Smooth muscle cell (in vitro differentiated cells): ENCODE data around the gene PLCL2. TPM values are rescaled to one million over a fixed set of nuclear protein-coding genes. Genes with fewer than 3 reads are reported as not detected.

ENCODE experiments used
- DNase-seq: peaks from one replicate; lab custom pipeline; 2025; ENCODE audit not compliant: unreplicated experiment; lab: John Stamatoyannopoulos, UW
- H2AFZ ChIP-seq: fragments of 200-600 bp; sonication (generic); 2 replicates; pipeline ENCODE4 v1.6.0; 2016; ENCODE audit warnings: antibody characterized with exemption, low read depth, mild to moderate bottlenecking
- H3F3A ChIP-seq: fragments of 200-600 bp; sonication (generic); 2 replicates; pipeline ENCODE4 v1.6.0; 2017; ENCODE audit warnings: antibody characterized with exemption, low read depth
- H3K27ac ChIP-seq: fragments of 200-600 bp; sonication (generic); 2 replicates; pipeline ENCODE4 v1.5.1; 2016; ENCODE audit warnings: low read depth, mild to moderate bottlenecking
- H3K27me3 ChIP-seq: fragments of 200-600 bp; sonication (generic); 2 replicates; pipeline ENCODE4 v1.6.1; 2016; ENCODE audit warnings: low read depth, mild to moderate bottlenecking
- H3K36me3 ChIP-seq: fragments of 200-600 bp; sonication (generic); 2 replicates; pipeline ENCODE4 v1.5.1; 2016; ENCODE audit warnings: low read depth
- H3K4me1 ChIP-seq: fragments of 200-600 bp; sonication (generic); 2 replicates; pipeline ENCODE4 v1.5.1; 2016; ENCODE audit warnings: low read depth
- H3K4me2 ChIP-seq: fragments of 200-600 bp; sonication (generic); 2 replicates; pipeline ENCODE4 v1.6.0; 2016; ENCODE audit warnings: mild to moderate bottlenecking
- H3K4me3 ChIP-seq: fragments of 200-600 bp; sonication (generic); 2 replicates; pipeline ENCODE4 v1.5.1; 2016; ENCODE audit warnings: mild to moderate bottlenecking
- H3K79me2 ChIP-seq: fragments of 200-600 bp; sonication (generic); 2 replicates; pipeline ENCODE4 v1.6.0; 2016; ENCODE audit warnings: low read depth, mild to moderate bottlenecking
- H3K9ac ChIP-seq: fragments of 200-600 bp; sonication (generic); 2 replicates; pipeline ENCODE4 v1.6.0; 2016; ENCODE audit warnings: low read depth
- H3K9me3 ChIP-seq: fragments of 200-600 bp; sonication (generic); replicated peaks from 2 replicates; pipeline ENCODE4 v1.5.1; 2016; ENCODE audit warnings: low read depth
- H4K20me1 ChIP-seq: fragments of 200-600 bp; sonication (generic); 2 replicates; pipeline ENCODE4 v1.6.0; 2016; ENCODE audit warnings: low read depth
- CTCF ChIP-seq: fragments of 200-600 bp; sonication (generic); IDR thresholded peaks from 2 replicates; pipeline ENCODE4 v1.5.1; 2017; ENCODE audit warnings: borderline replicate concordance, mild to moderate bottlenecking, antibody characterized with exemption; ENCODE audit not compliant: insufficient read depth, poor library complexity, severe bottlenecking
- WGBS: methylation state at CpG from one replicate; pipeline ENCODE4 v1.1.7; 2016; ENCODE audit warnings: low lambda C conversion rate; 5-methylcytosine and 5-hydroxymethylcytosine counted together
- polyA plus RNA-seq: library from polyadenylated mRNA; unstranded; fragments of >200 nt; fragmentation: Nextera tagmentation; extraction: Ambion mirVana; gene quantifications from 2 replicates; pipeline ENCODE4 v1.2.1, GENCODE V29; 2016
- total RNA-seq: library from RNA; depleted of rRNA; stranded (reverse); fragments of >200 nt; gene quantifications from 2 replicates; pipeline ENCODE4 v1.2.3, GENCODE V29; 2014

PLCL2 gene
- total and polyA plus RNA-seq, 2 experiments from 2014 or later: 2.1 to 5.0 TPM

- Histone ChIP-seq H3K4me2 (no peak overlapping the region), H3F3A (no peaks in the 10 kb centered on the region), H3K9ac (no peak overlapping the region), H3K4me3 (no peak overlapping the region), H4K20me1 (no peaks in the 10 kb centered on the region), H3K9me3 (no peaks in the 10 kb centered on the region), H2AFZ (no peak overlapping the region), H3K27ac (no peak overlapping the region), H3K36me3 (no peaks in the 10 kb centered on the region), H3K4me1 (peaks cover 29% of the 10 kb centered on the region), H3K79me2 (no peaks in the 10 kb centered on the region), H3K27me3 (no peaks in the 10 kb centered on the region)
- WGBS: 100% methylated on average over 1 of the region's 1 CpG
- no peak for TF ChIP-seq CTCF
- DNase-seq: no peak
These were observed 20.9 kb downstream of the PLCL2 start for GRCh38 chr3:16905704-16906103.

- Histone ChIP-seq H3K79me2 (no peaks in the 10 kb centered on the region), H3K9ac (no peak overlapping the region), H2AFZ (no peak overlapping the region), H3F3A (no peaks in the 10 kb centered on the region), H3K27ac (no peak overlapping the region), H3K36me3 (no peaks in the 10 kb centered on the region), H3K4me1 (peaks cover 29% of the 10 kb centered on the region), H4K20me1 (no peaks in the 10 kb centered on the region), H3K4me3 (peak overlapping the region; percentile 3), H3K27me3 (no peaks in the 10 kb centered on the region), H3K4me2 (peak overlapping the region; percentile 5), H3K9me3 (no peaks in the 10 kb centered on the region)
- WGBS: 10% methylated on average over 2 of the region's 2 CpGs
- no peak for TF ChIP-seq CTCF
- no peak for DNase-seq
These were observed 21.9 kb downstream of the PLCL2 start for GRCh38 chr3:16906682-16907081.

- no peak overlapping the region for H3K9ac ChIP-seq
- H2AFZ ChIP-seq: no peak overlapping the region
- peak overlapping the region; percentile 5 for H3K4me2 ChIP-seq
- H3K9me3 ChIP-seq: no peaks in the 10 kb centered on the region
- peak overlapping the region; percentile 3 for H3K4me3 ChIP-seq
- no peaks in the 10 kb centered on the region for H4K20me1 ChIP-seq
- no peaks in the 10 kb centered on the region for H3F3A ChIP-seq
- no peaks in the 10 kb centered on the region for H3K79me2 ChIP-seq
- DNase-seq: no peak
- no peak overlapping the region for H3K27ac ChIP-seq
- TF ChIP-seq CTCF: no peak
- H3K36me3 ChIP-seq: no peaks in the 10 kb centered on the region
- peaks cover 29% of the 10 kb centered on the region for H3K4me1 ChIP-seq
- H3K27me3 ChIP-seq: no peaks in the 10 kb centered on the region
These were observed 22.5 kb downstream of the PLCL2 start for GRCh38 chr3:16907243-16907642.

GRCh38 chr3:16908016-16908807 lies 23.5 kb downstream of the PLCL2 start:
- Histone ChIP-seq H2AFZ (no peak overlapping the region), H3K9ac (no peak overlapping the region), H3F3A (no peaks in the 10 kb centered on the region), H3K4me3 (no peak overlapping the region), H3K9me3 (no peaks in the 10 kb centered on the region), H3K27me3 (no peaks in the 10 kb centered on the region), H3K27ac (no peak overlapping the region), H3K4me1 (peaks cover 29% of the 10 kb centered on the region), H3K36me3 (no peaks in the 10 kb centered on the region), H3K79me2 (no peaks in the 10 kb centered on the region), H3K4me2 (no peak overlapping the region), H4K20me1 (no peaks in the 10 kb centered on the region)
- TF ChIP-seq CTCF: no peak
- DNase-seq: no peak
- WGBS: 76% methylated on average over 6 of the region's 6 CpGs
